ENCODE results near the gene KNTC1. TPM values are rescaled to one million over a fixed set of nuclear protein-coding genes. Genes with fewer than 3 reads are reported as not detected.

Gene KNTC1
- total RNA-seq, 2 donors from 2014 or later = 10.8 to 28.6 TPM

DNA sequence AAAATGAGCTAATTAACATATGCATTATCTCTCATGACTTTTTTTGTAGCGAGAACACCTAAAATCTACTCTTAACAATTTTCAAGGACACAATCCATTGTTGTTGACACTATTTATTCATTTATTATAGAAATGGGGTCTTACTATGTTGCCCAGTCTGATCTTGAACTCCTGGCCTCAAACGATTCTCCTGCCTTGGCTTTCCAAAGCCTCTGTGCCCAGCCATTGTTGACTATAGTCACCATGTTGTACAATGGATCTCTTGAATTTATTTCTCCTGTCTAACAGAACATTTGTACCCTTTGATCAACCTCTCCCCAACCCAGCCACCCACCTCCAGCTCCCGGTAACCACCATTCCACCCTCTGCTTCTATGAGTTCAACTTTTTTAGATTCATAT is 134.9 kb downstream of the KNTC1 start:
- Histone ChIP-seq H3K4me3 (no peak overlapping the region), H3K9me3 (no peaks in the 10 kb centered on the region), H3K4me1 (replicated peaks) (no peaks in the 10 kb centered on the region), H3K27ac (no peak overlapping the region), H3K27me3 (replicated peaks; ENCODE audit: insufficient read depth) (no peaks in the 10 kb centered on the region), H3K36me3 (no peaks in the 10 kb centered on the region)
- DNase-seq (ENCODE audit: low spot score) = no peak
- intact Hi-C loops (cut with DNase I) = no loop called here
- TF ChIP-seq POLR2AphosphoS5 (IDR thresholded peaks at IDR 0.05) = no peak
- TF ChIP-seq, protein P1, sequence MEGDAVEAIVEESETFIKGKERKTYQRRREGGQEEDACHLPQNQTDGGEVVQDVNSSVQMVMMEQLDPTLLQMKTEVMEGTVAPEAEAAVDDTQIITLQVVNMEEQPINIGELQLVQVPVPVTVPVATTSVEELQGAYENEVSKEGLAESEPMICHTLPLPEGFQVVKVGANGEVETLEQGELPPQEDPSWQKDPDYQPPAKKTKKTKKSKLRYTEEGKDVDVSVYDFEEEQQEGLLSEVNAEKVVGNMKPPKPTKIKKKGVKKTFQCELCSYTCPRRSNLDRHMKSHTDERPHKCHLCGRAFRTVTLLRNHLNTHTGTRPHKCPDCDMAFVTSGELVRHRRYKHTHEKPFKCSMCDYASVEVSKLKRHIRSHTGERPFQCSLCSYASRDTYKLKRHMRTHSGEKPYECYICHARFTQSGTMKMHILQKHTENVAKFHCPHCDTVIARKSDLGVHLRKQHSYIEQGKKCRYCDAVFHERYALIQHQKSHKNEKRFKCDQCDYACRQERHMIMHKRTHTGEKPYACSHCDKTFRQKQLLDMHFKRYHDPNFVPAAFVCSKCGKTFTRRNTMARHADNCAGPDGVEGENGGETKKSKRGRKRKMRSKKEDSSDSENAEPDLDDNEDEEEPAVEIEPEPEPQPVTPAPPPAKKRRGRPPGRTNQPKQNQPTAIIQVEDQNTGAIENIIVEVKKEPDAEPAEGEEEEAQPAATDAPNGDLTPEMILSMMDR (IDR thresholded peaks at IDR 0.05) = no peak
- 96% methylated on average over 3 of the region's 3 CpGs for WGBS

DNA sequence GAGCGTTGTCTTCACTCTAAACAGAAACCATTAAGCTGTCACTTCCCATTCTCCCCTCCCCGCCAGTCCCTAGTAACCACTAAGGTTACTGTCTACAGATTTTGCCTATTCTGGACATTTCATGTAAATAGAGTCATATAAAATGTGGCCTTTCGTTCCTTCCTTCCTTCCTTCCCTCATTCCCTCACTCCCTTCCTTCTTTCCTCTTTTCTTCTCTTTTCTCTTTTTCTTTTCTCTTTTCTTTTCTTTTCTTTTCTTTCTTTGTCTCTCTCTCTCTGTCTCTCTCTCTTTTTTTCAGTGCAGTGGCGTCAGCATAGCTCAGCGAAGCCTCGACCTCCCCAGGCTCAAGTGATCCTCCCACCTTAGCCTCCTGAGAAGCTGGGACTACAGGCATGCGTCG is 138.3 kb downstream of the KNTC1 start:
- intact Hi-C loops (cut with DNase I) = no loop called here
- H3K27ac ChIP-seq = no peak overlapping the region
- H3K4me3 ChIP-seq = no peak overlapping the region
- H3K4me1 ChIP-seq (replicated peaks) = no peaks in the 10 kb centered on the region
- H3K9me3 ChIP-seq = no peaks in the 10 kb centered on the region
- no peaks in the 10 kb centered on the region for H3K27me3 ChIP-seq (replicated peaks; ENCODE audit: insufficient read depth)
- H3K36me3 ChIP-seq = no peaks in the 10 kb centered on the region
- DNase-seq (ENCODE audit: low spot score) = no peak
- TF ChIP-seq, protein P1 (IDR thresholded peaks at IDR 0.05) = no peak
- TF ChIP-seq POLR2A (IDR thresholded peaks at IDR 0.05) (no peak), POLR2AphosphoS5 (IDR thresholded peaks at IDR 0.05) (no peak)
- WGBS = 81% methylated on average over 8 of the region's 8 CpGs

DNA sequence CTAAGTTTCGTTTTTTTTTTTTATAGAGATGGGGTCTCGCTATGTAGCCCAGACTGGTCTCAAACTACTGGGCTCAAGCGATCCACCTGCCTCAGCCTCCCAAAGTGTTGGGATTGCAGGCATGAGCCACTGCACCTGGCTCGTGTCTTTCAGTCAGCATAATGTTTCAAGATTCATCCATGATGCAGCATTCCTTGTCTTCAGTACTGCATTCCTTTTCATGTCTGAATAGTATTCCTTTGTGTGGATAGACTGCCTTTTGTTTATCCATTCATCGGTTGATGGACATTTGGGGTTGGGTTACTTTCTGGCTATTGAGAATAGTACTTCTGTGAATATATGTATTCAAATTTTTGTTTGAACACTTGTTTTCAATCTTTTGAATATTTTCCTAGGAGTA is 138.7 kb downstream of the KNTC1 start:
- intact Hi-C loops (cut with DNase I) = no loop called here
- H3K4me3 ChIP-seq = no peak overlapping the region
- no peaks in the 10 kb centered on the region for H3K36me3 ChIP-seq
- no peaks in the 10 kb centered on the region for H3K4me1 ChIP-seq (replicated peaks)
- H3K27me3 ChIP-seq (replicated peaks; ENCODE audit: insufficient read depth) = no peaks in the 10 kb centered on the region
- no peak overlapping the region for H3K27ac ChIP-seq
- H3K9me3 ChIP-seq = no peaks in the 10 kb centered on the region
- TF ChIP-seq POLR2AphosphoS5 (IDR thresholded peaks at IDR 0.05) = no peak
- TF ChIP-seq POLR2A (IDR thresholded peaks at IDR 0.05) = no peak
- TF ChIP-seq, protein P1 (IDR thresholded peaks at IDR 0.05) = no peak
- DNase-seq (ENCODE audit: low spot score) = no peak
- WGBS = 96% methylated on average over 5 of the region's 5 CpGs

DNA sequence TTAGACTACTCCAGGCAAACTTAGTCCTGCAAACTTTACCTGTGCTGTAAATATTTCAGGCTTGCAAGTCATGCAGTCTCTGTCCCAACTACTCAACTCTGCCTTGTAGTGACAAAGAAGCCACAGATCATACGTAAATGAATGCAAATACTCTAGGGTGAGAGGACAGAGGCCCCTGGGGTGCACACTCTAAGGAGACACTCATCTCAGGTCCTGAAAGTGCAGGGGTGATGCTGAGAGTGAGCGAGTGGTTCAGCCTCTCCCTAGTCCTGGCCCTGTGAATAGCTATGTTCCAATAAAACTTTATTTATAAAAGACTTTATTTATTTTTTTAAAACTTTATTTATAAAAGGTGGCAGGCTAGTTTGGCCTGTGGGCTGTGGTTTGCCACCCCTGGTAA is 141.2 kb downstream of the KNTC1 start:
- Histone ChIP-seq H3K27me3 (replicated peaks; ENCODE audit: insufficient read depth) (no peaks in the 10 kb centered on the region), H3K4me1 (replicated peaks) (no peaks in the 10 kb centered on the region), H3K36me3 (no peaks in the 10 kb centered on the region), H3K9me3 (no peaks in the 10 kb centered on the region), H3K4me3 (no peak overlapping the region), H3K27ac (no peak overlapping the region)
- TF ChIP-seq POLR2AphosphoS5 (IDR thresholded peaks at IDR 0.05) = no peak
- TF ChIP-seq, protein P1 (IDR thresholded peaks at IDR 0.05) = no peak
- TF ChIP-seq POLR2A (IDR thresholded peaks at IDR 0.05) = no peak
- 93% methylated on average over 2 of the region's 2 CpGs for WGBS
- intact Hi-C loops (cut with DNase I) = no loop called here
- no peak for DNase-seq (ENCODE audit: low spot score)

DNA sequence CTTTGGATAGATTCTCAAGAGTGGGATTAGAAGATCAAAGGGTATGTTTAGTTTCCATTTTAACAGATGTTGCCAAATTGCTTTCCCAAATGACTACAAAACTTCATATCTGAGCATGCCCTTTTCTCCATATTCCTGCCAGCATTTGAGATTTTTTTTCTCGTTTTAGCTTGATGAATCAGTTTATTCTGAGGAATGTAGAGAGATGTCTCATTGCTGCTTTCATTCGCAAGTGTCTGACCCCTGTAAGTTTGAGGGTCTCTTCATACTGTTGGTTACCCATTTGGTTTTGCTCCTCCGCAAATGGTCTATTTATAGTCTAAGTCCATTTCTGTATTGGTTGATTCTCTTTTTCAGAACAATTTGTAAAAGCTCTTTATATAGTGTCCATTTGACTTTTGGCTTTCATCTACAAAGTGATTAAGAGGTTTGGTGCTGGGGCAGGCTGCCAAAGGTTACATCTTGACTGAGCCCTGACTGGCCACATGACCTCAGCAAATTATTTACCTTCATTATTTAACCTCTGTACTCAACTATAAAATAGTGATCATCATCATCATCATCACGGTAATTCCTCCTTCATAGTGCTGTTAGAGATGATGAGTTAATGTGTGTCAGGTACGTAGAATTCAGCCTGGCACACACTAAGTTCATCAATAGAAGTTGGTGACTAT is 142.5 kb downstream of the KNTC1 start:
- 65% methylated on average over 5 of the region's 5 CpGs for WGBS
- no peak for DNase-seq (ENCODE audit: low spot score)
- H3K4me3 ChIP-seq = no peak overlapping the region
- no peaks in the 10 kb centered on the region for H3K9me3 ChIP-seq
- no peaks in the 10 kb centered on the region for H3K4me1 ChIP-seq (replicated peaks)
- H3K27ac ChIP-seq = no peak overlapping the region
- intact Hi-C loops (cut with DNase I) = no loop called here
- TF ChIP-seq, protein P1 (IDR thresholded peaks at IDR 0.05) = no peak
- TF ChIP-seq POLR2A (IDR thresholded peaks at IDR 0.05) (no peak), POLR2AphosphoS5 (IDR thresholded peaks at IDR 0.05) (no peak)
- no peaks in the 10 kb centered on the region for H3K27me3 ChIP-seq (replicated peaks; ENCODE audit: insufficient read depth)
- no peaks in the 10 kb centered on the region for H3K36me3 ChIP-seq
